Stimulated activated CD8-positive, alpha-beta memory T cell treated with anti-CD3 and anti-CD28 coated beads, Interleukin-15, amount 100 ng/mL, for 48 hours (primary cell): ENCODE results near the gene ADAMTSL2.

Experiments
- DNase-seq, 2 donors: peaks; one replicate each; pipeline ENCODE4 v3.0.0-alpha.2; 2020; ENCODE audit warnings: low read depth in 2 of 2

Gene ADAMTSL2

DNA sequence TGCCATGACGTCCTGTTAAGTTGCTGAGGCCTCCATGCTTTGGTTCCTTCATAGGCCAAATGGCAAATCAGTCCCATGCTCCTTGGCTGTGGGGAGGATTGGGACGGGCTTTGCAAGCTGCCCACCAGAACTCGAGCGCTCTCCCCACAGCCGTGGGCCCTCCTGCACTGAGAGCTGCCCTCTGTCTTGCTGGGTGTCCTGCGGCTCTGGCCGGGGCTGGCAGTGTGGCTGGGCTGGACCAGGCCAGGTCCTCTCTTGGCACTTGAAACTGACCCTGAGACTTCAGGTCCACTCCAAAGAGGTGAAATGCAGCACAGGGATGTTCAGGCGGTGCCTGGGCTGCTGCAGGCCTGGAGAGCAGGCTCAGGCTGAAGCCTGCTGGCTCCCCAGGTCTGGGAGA lies 16.8 kb upstream of the ADAMTSL2 start:
- no peak for DNase-seq

DNA sequence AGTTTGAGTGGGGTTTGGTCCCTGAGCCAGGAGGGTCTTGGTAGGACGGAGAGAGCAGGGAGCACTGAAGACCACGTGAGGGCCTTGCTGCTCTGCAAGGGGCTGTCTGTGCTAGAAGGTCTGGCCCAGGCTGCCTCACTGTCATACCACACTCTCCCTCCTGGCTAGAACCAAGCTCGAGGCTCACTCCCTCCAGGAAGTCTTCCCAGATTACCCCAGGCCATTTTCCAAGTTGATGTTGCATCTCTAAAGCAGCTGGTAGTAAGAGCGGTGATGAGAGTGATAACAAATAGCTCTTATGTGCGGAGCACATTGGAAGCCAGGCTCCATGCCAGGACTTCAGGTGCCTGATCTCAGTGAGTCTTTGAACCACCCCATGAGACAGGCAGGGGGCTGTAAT lies 16.3 kb upstream of the ADAMTSL2 start:
- no peak for DNase-seq

GRCh38 chr9:133518706-133519449 lies 15.6 kb upstream of the ADAMTSL2 start:
- no peak for DNase-seq

DNA sequence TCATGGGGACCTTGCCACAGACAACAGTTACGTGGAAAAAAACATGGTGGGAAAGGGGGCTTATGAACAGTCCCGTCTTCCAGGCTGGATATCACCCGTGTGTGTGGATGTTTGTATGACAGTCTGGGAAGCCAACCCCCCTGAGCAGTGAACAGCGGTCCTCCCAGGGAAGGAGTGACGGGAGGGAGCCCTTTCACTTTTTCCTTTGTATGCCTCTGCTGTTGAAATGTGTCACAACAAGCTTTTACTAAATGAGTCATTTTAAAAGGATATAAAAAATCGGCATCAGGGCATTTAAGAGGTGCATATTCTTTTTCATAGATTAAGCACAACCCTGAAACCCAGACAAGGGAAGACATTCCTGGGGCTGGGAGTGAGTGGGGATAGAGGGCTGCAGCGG lies 14.8 kb upstream of the ADAMTSL2 start:
- DNase-seq: no peak

DNA sequence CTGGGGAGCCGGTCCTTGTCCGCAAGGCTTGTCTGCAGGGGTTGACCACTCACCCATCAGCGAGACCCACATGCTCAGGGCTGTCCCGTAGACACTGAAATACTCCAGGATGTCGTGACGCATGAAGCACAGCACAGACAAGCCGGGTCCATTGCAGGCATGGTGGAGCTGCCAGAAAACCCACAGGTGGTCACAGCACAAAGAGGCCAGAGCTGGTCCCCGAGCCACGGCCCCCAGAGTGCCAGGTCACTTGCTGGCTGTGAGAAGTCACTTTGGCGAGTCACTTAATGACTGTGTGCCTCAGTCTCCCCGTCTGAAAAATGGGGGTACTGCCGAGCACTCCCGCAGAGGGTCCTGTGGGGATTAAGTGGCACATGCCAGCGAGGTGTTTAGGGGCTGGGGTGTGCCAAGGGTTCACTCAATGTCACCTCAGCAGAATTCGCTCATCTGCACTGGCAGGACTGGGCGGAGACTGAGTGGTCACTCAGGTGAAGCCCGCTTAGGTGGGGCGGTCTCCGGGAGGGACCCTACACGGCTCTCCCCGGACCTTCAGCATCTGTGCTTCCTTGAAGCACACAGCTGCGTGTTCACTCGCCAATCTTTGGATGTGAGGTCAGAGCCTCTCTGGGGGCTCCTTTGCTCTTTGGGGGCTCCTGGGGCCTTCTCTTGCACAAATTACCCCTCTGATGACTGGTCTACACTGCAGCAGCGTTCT lies 14.2 kb upstream of the ADAMTSL2 start:
- no peak for DNase-seq

DNA sequence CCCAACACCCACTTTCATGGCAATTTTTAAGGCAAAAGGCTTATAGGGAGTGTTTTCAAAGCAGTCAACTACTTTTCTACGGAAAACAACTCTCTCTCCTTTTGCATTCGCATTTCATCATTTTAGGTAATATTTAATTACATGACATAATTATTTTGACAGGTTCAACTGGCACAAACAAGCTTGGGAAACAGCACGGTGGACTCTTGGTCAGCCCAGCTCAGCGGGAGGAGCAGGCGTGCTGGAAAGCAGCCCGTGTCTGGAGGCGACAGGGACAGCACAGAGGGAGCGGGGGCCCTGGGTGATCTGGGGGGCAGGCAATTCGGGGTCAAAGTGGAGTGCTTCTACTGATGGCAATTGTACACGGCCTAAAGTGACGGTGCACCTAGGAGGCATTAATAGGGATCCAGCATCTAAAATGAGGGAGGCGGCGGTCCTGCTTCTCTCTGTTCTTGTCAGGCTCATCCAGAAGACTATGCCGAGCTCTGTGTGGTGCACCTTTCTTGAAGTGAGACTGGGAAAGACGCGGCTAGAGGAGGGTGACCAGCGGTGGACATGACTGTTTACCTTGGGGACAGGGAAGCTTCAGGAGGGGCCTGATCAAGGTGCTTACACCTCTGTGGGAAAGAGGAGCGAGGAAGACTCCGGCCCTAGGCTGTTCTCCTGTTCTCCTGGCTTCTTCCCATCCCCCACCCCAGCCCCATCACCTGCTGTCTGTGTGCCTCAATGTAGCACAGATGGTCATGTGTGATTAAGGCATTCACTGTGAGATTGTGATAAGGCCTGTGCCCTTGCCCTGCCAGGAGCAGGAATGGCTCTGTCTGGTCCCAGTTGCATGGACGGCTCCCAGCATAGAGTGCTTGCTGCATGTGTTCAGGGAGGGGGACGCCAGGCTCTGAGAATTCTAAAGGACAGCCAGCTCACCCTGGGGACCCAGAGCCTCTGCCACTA lies 13.1 kb upstream of the ADAMTSL2 start:
- no peak for DNase-seq

DNA sequence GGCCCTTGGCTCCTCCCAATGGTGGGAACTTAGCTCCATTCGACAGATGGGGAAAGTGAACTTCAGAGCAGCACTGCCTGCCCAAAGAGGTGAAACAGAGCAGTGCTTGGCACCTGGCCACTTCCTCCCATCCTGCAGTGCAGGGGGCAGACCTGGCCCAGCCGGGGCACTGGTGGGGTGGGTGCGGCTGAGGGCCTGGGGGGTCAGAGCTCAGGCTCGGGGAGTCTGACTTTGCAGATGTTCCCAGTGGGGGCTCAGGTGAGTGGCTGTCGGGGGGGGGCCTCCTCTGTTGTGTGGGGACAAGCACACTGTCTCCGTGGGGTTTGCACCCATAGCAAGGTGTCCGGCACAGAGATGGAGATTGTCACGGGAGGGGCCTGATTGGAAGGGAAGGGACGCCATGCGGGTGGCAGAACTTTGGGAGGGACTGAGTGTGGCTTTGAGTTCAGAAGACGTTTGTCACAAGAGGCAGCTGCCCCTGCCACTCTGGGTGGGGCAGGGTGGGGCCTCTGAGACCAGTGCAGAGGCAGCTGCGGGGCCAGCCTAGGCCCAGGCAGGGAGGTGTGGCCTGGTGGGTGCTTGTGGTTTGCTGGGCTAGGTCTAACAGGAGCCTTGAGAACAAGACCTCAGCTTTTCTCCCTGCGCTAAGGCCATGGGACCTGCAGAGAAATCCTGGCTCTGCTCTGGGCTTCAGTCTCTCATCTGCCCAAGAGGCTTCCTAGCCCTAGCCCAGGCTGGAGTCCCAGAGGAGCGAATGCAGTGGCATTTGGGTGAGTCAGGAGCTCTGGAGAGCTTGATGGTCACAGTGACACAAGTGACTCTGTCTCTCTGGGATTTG lies 12.2 kb upstream of the ADAMTSL2 start:
- no peak for DNase-seq

DNA sequence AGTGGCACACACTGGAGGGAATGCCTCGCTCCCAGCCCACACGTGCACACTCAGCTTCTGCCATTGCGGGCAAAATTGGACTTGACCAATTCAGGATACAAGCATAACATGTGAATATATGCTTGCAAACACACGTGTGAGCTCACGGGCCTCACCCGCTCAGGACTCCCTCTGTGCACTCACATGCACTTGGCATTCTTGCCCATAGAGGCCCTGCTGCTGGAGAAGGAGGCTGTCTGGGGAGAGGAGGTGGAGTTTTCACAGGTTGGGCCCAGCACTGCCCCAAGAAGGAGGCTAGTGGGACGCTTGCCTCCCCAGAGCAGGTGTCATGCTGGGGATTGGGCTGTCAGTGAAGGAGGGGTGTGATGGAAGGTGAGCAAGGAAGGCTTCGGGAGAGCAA lies 11.4 kb upstream of the ADAMTSL2 start:
- no peak for DNase-seq

DNA sequence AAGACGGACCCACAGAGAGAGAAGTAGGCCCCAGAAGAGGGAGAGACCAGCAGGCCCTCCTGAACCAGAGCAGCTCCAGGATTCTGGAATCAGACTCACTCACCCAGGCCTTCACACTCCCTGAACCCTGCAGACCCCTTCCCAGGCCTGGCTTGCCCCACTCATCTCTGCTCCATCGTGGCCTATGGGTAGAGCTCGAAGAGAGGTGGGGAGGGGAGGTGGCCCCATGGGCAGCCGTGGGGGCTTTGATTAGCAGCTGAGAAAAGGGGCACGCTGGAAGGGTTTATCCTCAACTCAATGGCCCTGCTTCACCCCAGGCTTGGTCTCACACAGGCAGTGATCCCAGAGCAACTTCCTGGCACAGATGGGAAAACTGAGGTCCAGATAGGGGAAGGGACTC lies 10.4 kb upstream of the ADAMTSL2 start:
- DNase-seq: no peak

- no peak for DNase-seq
Observed at GRCh38 chr9:133524679-133525228, 9.8 kb upstream of the ADAMTSL2 start, which contains the start of gene MYMK. TSS of gene MYMK (minus strand) at chr9:133524959. CDS start at chr9:133524844, 115 bp downstream.

GRCh38 chr9:133525677-133526076 lies 8.8 kb upstream of the ADAMTSL2 start:
- DNase-seq: no peak

- DNase-seq: no peak
Observed at GRCh38 chr9:133526721-133527321, 7.7 kb upstream of the ADAMTSL2 start.

- no peak for DNase-seq
Observed at GRCh38 chr9:133527444-133527920, 7.0 kb upstream of the ADAMTSL2 start.

DNA sequence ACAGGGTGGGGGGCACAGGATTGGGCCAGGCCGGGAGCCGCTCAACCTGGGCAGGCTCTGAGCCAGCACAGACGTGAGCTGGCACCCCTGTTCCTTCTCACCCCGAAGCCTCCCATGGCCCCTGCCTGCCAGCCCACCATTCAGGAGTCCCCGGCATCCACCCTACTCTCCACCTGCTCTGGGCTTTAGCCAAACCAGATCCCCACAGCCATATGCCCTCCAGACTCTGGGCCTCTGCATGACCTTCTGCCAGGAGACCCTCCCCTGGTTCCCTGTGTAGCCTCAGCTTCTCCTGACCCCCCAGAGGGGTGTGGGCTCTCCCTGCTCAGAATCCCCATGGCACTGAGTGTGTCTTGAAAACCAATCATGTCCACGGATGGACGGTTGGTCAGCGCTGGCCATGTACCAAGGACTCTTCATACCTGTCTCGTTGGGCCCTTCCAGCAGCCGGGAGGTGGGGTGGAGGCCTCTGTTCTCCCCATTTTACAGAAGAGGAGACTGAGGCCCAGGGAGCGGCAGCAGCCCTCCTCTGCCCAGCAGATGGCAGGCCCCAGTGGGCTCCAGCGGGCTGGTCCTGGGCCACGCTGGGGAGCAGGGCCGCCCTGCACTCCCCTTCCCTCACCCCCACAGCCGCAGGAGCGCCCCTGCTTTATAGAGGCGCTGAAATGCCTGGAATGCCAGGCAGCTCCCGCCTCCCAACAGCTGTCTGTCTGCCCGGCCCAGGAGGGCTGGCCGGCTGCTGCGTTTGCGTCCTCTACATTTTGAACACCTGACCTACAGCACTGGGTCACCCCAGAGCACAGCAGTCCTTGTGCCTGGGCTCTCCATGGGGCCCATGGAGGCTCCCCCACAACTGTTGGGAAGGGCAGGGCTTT lies 6.3 kb upstream of the ADAMTSL2 start:
- DNase-seq: no peak

- DNase-seq: no peak
Observed at GRCh38 chr9:133528876-133529241, 5.6 kb upstream of the ADAMTSL2 start.

GRCh38 chr9:133529457-133529856 lies 5.0 kb upstream of the ADAMTSL2 start:
- no peak for DNase-seq

DNA sequence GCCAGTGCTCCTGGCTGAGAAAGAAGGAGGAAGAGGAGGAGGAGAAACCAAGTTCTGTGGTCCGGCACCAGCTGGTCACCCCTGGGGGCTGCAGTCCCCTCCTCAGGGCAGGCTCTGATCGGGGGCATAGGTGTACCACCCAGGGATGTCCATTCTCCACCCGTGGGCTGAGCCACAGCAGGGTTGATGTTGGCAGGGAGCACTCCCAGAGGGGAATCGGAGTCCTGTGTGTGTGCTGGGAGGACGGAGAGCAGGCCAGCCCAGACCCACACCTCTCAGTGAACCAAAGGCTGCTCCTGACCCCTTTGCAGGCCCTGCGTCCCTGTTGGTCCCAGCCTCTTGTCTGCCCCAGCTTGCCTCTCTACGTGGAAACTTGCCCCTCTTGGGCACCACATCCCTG lies 4.6 kb upstream of the ADAMTSL2 start:
- DNase-seq: no peak

GRCh38 chr9:133531293-133531692 lies 3.2 kb upstream of the ADAMTSL2 start:
- DNase-seq: no peak

DNA sequence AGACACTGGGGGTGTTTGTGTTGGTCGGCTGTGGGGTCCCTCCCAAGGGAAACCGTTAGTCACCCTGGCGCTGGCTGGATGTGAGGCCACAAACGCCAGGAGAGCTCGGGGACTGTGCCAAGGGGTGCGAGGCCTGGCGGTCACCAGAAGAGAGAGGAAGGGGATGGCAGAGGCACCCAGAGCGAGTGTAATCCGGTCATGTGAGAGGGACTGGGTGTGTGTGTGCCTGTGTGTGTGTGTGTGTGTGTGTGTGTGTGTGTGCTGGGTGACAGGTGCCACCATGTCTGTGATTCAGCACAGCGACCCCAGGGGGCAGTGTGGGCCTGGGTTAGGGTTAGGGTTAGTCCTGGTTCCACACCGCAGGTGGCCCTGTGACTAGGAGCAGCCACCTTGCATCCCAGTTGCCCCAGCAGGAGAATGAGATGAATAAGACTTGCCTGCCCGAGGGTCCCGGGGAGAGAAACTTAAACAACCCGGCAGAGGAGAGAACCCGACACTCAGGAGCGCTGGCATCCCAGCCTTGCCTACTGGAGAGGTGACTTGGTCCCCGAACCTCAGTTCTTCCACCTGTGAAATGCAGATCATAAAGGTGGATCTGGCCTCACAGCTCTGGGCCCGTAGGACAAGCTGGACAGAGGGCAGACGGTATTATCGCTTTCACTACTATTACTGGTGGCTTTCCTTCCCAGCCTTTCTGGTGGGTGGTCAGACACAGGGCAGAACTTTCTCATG lies 1.4 kb upstream of the ADAMTSL2 start:
- peak; percentile 35 to 55 for DNase-seq
